ENCODE results near the gene RYR3. TPM values are rescaled to one million over a fixed set of nuclear protein-coding genes. Genes with fewer than 3 reads are reported as not detected.

The RYR3 gene
- total and polyA plus RNA-seq, 2 of the 13 experiments (the other 11 are each of a cell fraction or from before 2014, with no cell fraction given): not detected

DNA sequence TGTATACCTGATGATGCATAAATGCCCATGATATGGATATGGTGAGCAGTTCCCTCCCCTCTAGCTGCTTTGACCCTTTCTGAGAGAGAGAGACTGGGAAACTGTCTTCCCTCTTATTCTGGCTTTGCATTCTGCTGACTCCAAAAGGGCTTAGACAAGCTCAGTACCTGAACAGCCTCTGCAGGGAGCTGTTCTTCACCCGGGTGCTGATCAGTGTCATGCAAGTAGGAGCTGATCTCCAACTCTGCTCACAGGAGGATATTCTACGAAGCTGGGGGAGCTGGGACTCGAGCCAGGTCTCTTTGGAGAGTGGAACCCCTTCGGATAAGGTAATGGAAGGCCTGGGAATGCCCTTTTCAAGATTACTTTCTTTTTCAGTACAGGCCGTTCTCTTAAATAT is 237.1 kb downstream of the RYR3 start:
- FAIRE-seq: no peak
- peak; percentile 68; the same call in 2 of the 3 replicates for ATAC-seq
- Histone ChIP-seq H3K27ac (ENCODE audit: extremely low read length, insufficient read depth, low read length) (no peak overlapping the region), H3K9me3 (ENCODE audit: low read length) (no peaks in the 10 kb centered on the region), H3K79me2 (ENCODE audit: insufficient read depth, low read length) (no peaks in the 10 kb centered on the region), H4K20me1 (ENCODE audit: insufficient read depth, low read length) (no peaks in the 10 kb centered on the region), H3K4me2 (ENCODE audit: low read depth, low read length) (no peak overlapping the region), H3K9ac (ENCODE audit: insufficient read depth, low read depth, low read length) (no peak overlapping the region), H3K4me3 (replicated peaks in 1 of 3; ENCODE audit: insufficient read depth in 1 of 3, low read depth in 2 of 3, low read length in 3 of 3) (no peak overlapping the region), H3K27me3 (ENCODE audit: control insufficient read depth in 1 of 2, insufficient read depth in 2 of 2, low read length in 2 of 2) (no peaks in the 10 kb centered on the region), H3K4me1 (ENCODE audit: insufficient read depth, low read length) (no peaks in the 10 kb centered on the region), H2AFZ (ENCODE audit: low read length) (no peak overlapping the region), H3K36me3 (replicated peaks in 1 of 2; ENCODE audit: control insufficient read depth in 1 of 2, insufficient read depth in 2 of 2, low read length in 2 of 2) (no peaks in the 10 kb centered on the region)
- POLR2A ChIA-PET: no interaction called here
- 23% methylated on average over 3 of the region's 5 CpGs for WGBS (ENCODE audit: low lambda C conversion rate)
- BruUV-seq (replicated peaks): no TSS peak
- TF ChIP-seq MIER2 (CRISPR knock-in tag; IDR thresholded peaks at IDR 0.05): peak; percentile 94
- TF ChIP-seq, protein P1, sequence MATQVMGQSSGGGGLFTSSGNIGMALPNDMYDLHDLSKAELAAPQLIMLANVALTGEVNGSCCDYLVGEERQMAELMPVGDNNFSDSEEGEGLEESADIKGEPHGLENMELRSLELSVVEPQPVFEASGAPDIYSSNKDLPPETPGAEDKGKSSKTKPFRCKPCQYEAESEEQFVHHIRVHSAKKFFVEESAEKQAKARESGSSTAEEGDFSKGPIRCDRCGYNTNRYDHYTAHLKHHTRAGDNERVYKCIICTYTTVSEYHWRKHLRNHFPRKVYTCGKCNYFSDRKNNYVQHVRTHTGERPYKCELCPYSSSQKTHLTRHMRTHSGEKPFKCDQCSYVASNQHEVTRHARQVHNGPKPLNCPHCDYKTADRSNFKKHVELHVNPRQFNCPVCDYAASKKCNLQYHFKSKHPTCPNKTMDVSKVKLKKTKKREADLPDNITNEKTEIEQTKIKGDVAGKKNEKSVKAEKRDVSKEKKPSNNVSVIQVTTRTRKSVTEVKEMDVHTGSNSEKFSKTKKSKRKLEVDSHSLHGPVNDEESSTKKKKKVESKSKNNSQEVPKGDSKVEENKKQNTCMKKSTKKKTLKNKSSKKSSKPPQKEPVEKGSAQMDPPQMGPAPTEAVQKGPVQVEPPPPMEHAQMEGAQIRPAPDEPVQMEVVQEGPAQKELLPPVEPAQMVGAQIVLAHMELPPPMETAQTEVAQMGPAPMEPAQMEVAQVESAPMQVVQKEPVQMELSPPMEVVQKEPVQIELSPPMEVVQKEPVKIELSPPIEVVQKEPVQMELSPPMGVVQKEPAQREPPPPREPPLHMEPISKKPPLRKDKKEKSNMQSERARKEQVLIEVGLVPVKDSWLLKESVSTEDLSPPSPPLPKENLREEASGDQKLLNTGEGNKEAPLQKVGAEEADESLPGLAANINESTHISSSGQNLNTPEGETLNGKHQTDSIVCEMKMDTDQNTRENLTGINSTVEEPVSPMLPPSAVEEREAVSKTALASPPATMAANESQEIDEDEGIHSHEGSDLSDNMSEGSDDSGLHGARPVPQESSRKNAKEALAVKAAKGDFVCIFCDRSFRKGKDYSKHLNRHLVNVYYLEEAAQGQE (IDR thresholded peaks at IDR 0.05; ENCODE audit: borderline replicate concordance in 1 of 2, low read depth in 1 of 2, low read length in 2 of 2): peak; percentile 59 to 93
- no peak for TF ChIP-seq ZNF383 (CRISPR knock-in tag; IDR thresholded peaks at IDR 0.05; ENCODE audit: borderline replicate concordance)
- peak; percentile 13 for DNase-seq (ENCODE audit: low spot score)
- in situ Hi-C loops (cut with HindIII; ENCODE audit: extremely low pct_ligation_motif_present, low pct_unique_long_range_greater_than_20kb) (no loop called here), intact Hi-C loops (cut with micrococcal nuclease; ENCODE audit: unreplicated experiment) (no loop called here)
- CTCF ChIA-PET (ENCODE audit: low intra/inter-chr PET ratio, low total read pairs): no interaction called here

DNA sequence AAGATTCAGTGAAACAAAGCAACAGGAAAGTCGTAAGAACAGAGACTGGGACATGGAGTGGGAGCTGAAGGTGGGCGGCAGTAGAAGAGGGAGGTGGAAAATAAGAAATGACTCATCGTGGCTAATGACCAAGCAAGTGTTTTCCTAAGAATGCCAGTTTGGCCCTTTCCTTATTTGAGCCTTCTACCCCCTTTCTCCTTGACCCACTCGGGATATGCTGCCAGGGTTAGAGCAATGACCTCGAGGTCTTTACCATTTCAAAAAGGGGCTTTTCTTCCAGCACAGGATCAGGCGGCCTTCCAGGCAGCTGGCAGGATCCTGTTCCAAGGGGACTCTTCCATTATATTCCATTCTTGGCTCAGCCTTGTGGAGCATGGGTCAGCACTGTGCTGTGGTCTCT is 241.1 kb downstream of the RYR3 start:
- 0% methylated on average over 6 of the region's 6 CpGs for WGBS (ENCODE audit: low lambda C conversion rate)
- ChIA-PET CTCF (ENCODE audit: low intra/inter-chr PET ratio, low total read pairs) (no interaction called here), POLR2A (no interaction called here)
- Histone ChIP-seq H4K20me1 (ENCODE audit: insufficient read depth, low read length) (no peaks in the 10 kb centered on the region), H3K27ac (ENCODE audit: extremely low read length, insufficient read depth, low read length) (no peak overlapping the region), H3K9ac (ENCODE audit: insufficient read depth, low read depth, low read length) (no peak overlapping the region), H3K4me3 (replicated peaks in 1 of 3; ENCODE audit: insufficient read depth in 1 of 3, low read depth in 2 of 3, low read length in 3 of 3) (no peak overlapping the region), H3K9me3 (ENCODE audit: low read length) (no peaks in the 10 kb centered on the region), H2AFZ (ENCODE audit: low read length) (no peak overlapping the region), H3K27me3 (ENCODE audit: control insufficient read depth in 1 of 2, insufficient read depth in 2 of 2, low read length in 2 of 2) (no peaks in the 10 kb centered on the region), H3K36me3 (replicated peaks in 1 of 2; ENCODE audit: control insufficient read depth in 1 of 2, insufficient read depth in 2 of 2, low read length in 2 of 2) (no peaks in the 10 kb centered on the region), H3K4me2 (ENCODE audit: low read depth, low read length) (no peak overlapping the region), H3K79me2 (ENCODE audit: insufficient read depth, low read length) (no peaks in the 10 kb centered on the region), H3K4me1 (ENCODE audit: insufficient read depth, low read length) (no peaks in the 10 kb centered on the region)
- DNase-seq (ENCODE audit: low spot score) (no peak), FAIRE-seq (no peak), ATAC-seq (no peak)
- BruUV-seq (replicated peaks): no TSS peak
- intact Hi-C loops (cut with micrococcal nuclease; ENCODE audit: unreplicated experiment) (no loop called here), in situ Hi-C loops (cut with HindIII; ENCODE audit: extremely low pct_ligation_motif_present, low pct_unique_long_range_greater_than_20kb) (no loop called here)
- TF ChIP-seq NFATC3 (CRISPR knock-in tag; IDR thresholded peaks at IDR 0.05) (no peak), RAD21 (CRISPR knock-in tag; IDR thresholded peaks at IDR 0.05) (no peak), ZNF614 (CRISPR knock-in tag; IDR thresholded peaks at IDR 0.05; ENCODE audit: borderline replicate concordance) (no peak), RXRB (CRISPR knock-in tag; IDR thresholded peaks at IDR 0.05; ENCODE audit: borderline replicate concordance) (no peak), ZNF136 (CRISPR knock-in tag; IDR thresholded peaks at IDR 0.05; ENCODE audit: low read depth) (no peak), SIN3B (IDR thresholded peaks at IDR 0.05; ENCODE audit: low read length) (no peak), IRX3 (CRISPR knock-in tag; IDR thresholded peaks at IDR 0.05; ENCODE audit: borderline replicate concordance, low read depth) (no peak)
- TF ChIP-seq, protein P2, sequence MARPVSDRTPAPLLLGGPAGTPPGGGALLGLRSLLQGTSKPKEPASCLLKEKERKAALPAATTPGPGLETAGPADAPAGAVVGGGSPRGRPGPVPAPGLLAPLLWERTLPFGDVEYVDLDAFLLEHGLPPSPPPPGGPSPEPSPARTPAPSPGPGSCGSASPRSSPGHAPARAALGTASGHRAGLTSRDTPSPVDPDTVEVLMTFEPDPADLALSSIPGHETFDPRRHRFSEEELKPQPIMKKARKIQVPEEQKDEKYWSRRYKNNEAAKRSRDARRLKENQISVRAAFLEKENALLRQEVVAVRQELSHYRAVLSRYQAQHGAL (CRISPR knock-in tag; IDR thresholded peaks at IDR 0.05; ENCODE audit: not compliant biosample characterization): no peak

All from HepG2 (cell line).